ENCODE measurements around the gene SSR2.

GRCh38 chr1:156054500-156055280 lies 33.9 kb upstream of the SSR2 start, which contains the start of gene LAMTOR2:
- TF ChIP-seq CTCF (IDR thresholded peaks at IDR 0.05) (peak in 1 of 5 experiments; percentile 32), EP300 (IDR thresholded peaks at IDR 0.05) (peak; percentile 95 to 97)
